H1 (cell line): Measurements from ENCODE around the gene CHMP6. TPM values are rescaled to one million over a fixed set of nuclear protein-coding genes. Genes with fewer than 3 reads are reported as not detected.

Experiments used
- CBX8 ChIP-seq: fragments of 300-800, 300-1000 bp; sonication (generic); IDR thresholded peaks from 2 replicates; pipeline ENCODE4 v1.7.1; 2016; ENCODE audit warnings: low read depth, low read length, borderline replicate concordance
- CREB1 ChIP-seq: IDR thresholded peaks from 2 replicates; pipeline ENCODE4 v1.6.1; 2012; ENCODE audit warnings: inconsistent platforms
- GABPA ChIP-seq: IDR thresholded peaks from 2 replicates; pipeline ENCODE4 v1.6.1; 2011; ENCODE audit warnings: mild to moderate bottlenecking, low read length, moderate library complexity, borderline replicate concordance; ENCODE audit not compliant: insufficient read depth
- RFX5 ChIP-seq: IDR thresholded peaks from 2 replicates; pipeline ENCODE4 v1.6.1; 2011; ENCODE audit warnings: low read depth, low read length, improper control_type of control experiment, borderline replicate concordance
- RNF2 ChIP-seq: fragments of 200-900, 300-1000 bp; sonication (generic); IDR thresholded peaks from 2 replicates; pipeline ENCODE4 v1.7.1; 2016; ENCODE audit warnings: borderline replicate concordance, low read depth, mild to moderate bottlenecking, antibody characterized with exemption, low read length; ENCODE audit not compliant: poor library complexity, severe bottlenecking; ENCODE audit errors: missing control alignments
- TAF1 ChIP-seq: IDR thresholded peaks from 2 replicates; pipeline ENCODE4 v1.6.1; 2011; ENCODE audit warnings: mild to moderate bottlenecking, low read depth, low read length
- polyA plus RNA-seq, 7 experiments: library from polyadenylated mRNA; depleted of rRNA in 3 of 7; stranded (reverse) in 5 of 7; unstranded in 2 of 7; fragments of >200 nt in 5 of 7; fragments of 200-250 nt in 2 of 7; gene quantifications; 1 replicate in 5 of 7; 2 replicates in 1 of 7; 4 replicates in 1 of 7; pipeline versions ENCODE4 v1.2.1 to v1.2.3, GENCODE V29; 2011 to 2013; ENCODE audit warnings: missing spikeins in 2 of 7, mixed read lengths in 2 of 7
- total RNA-seq: library from RNA; stranded (reverse); fragmentation: NEBNext Ultra II Directional; extraction: Animal tissue kit (Norgen Biotek cat#: 25700); gene quantifications from 2 replicates; pipeline ENCODE4 v1.2.1, GENCODE V29; 2021

CHMP6 gene
- total and polyA plus RNA-seq, 2 of the 8 experiments (the other 6 are each of a cell fraction or from before 2014, with no cell fraction given) = 15.7 to 24.3 TPM

DNA sequence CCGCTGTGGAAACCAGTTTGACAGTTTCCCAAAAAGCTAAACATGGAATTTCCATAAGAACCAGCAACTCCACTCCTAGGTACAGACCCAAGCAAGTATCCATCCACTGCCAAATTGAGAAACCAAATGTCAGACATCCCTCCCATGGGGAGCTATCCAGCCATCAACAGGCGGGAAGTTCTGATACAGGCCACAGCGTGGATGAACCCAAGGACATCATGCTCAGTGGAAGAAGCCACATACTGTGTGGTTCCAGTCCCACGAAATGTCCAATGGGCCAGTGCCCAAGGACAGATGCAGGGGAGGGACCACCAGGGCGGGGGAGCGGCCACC is 30.7 kb downstream of the CHMP6 start (continued):
- TF ChIP-seq CBX8 = no peak
- no peak for TF ChIP-seq TAF1
- TF ChIP-seq CREB1 = no peak
- no peak for TF ChIP-seq RNF2
- TF ChIP-seq GABPA = no peak
- no peak for TF ChIP-seq RFX5
- TF ChIP-seq, all 59 proteins: peak for 0
